RWPE1 (cell line): Measurements from ENCODE around the gene DNMT3A.

Experiments used
- CTCF ChIA-PET: fragments of 350-600 bp; sonication (Branson Sonifier 250); formaldehyde crosslinking; extraction: SDS; loops from one replicate; lab custom pipeline; 2021; lab: Yijun Ruan, JAX
- POLR2A ChIA-PET: fragments of 400-600 bp; formaldehyde crosslinking; extraction: SDS; loops from one replicate; lab custom pipeline; 2020; ENCODE audit warnings: antibody characterized with exemption; ENCODE audit not compliant: low non-redundant PET; lab: Yijun Ruan, JAX
- DNase-seq: peaks from one replicate; pipeline ENCODE4 v3.0.0; 2012; ENCODE audit warnings: low spot score
- H3K27ac ChIP-seq: fragments of 450-650 bp; 2 replicates; pipeline ENCODE4 v1.5.1; 2017
- TF ChIP-seq, protein P1 (sequence below): fragments of 450-650 bp; conservative IDR thresholded peaks from 2 replicates; pipeline ENCODE4 v1.5.1; 2017; ENCODE audit warnings: low read depth, mild to moderate bottlenecking

Gene DNMT3A

GRCh38 chr2:25368660-25369059 lies 26.9 kb upstream of the DNMT3A start:
- TF ChIP-seq, protein P1, sequence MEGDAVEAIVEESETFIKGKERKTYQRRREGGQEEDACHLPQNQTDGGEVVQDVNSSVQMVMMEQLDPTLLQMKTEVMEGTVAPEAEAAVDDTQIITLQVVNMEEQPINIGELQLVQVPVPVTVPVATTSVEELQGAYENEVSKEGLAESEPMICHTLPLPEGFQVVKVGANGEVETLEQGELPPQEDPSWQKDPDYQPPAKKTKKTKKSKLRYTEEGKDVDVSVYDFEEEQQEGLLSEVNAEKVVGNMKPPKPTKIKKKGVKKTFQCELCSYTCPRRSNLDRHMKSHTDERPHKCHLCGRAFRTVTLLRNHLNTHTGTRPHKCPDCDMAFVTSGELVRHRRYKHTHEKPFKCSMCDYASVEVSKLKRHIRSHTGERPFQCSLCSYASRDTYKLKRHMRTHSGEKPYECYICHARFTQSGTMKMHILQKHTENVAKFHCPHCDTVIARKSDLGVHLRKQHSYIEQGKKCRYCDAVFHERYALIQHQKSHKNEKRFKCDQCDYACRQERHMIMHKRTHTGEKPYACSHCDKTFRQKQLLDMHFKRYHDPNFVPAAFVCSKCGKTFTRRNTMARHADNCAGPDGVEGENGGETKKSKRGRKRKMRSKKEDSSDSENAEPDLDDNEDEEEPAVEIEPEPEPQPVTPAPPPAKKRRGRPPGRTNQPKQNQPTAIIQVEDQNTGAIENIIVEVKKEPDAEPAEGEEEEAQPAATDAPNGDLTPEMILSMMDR, result no peak
- no peak for DNase-seq
- ChIA-PET CTCF (no interaction called here), POLR2A (no interaction called here)
- no peak overlapping the region for H3K27ac ChIP-seq

DNA sequence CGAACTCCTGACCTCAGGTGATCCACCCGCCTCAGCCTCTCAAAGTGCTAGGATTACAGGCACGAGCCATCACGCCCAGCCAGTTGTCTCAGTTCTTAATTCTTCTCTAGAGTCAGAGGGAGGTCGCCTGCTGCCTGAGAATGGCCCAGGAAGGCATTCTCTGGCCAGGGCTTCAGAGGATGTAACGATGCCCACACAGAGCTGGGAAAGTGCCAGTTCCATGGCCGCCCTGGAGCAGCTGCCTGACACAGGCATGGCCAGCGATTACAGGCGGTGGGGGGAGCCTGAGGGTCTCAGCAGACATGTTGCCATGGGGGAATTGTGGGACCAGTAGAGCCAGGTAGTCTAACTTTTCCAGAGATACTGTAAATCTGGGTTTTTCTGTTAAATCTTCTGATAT lies 25.6 kb upstream of the DNMT3A start:
- POLR2A ChIA-PET, result no interaction called here
- no peak for DNase-seq
- no peak overlapping the region for H3K27ac ChIP-seq
- TF ChIP-seq, protein P1, result no peak
- CTCF ChIA-PET, result interaction anchor here (0.8 to 1.3 kb wide), 2 partner anchors 9 to 60 kb away, joined by 3 read pairs; no protein-coding TSS in a partner anchor

DNA sequence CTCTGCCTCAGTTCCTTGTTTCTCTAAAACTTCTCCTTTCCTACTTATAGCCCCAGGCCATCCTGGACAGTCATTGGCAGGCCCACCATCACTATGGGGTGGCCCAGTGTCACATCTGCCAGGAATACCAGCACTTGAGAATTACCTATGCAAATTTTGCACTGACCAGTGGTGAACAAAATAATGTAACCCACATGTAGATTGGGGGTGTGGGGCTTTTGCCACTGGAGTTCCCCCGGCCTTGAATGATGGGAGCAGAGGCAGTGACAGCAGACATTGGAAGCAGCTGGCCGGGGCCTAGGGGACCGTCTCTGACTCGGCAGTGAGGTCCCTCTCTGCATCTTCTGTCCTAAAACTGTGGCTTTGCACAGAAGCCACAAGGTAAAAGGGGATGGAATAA lies 24.9 kb upstream of the DNMT3A start:
- H3K27ac ChIP-seq, result no peak overlapping the region
- ChIA-PET CTCF (interaction anchor here (0.8 to 1.3 kb wide), 2 partner anchors 9 to 60 kb away, joined by 3 read pairs; no protein-coding TSS in a partner anchor), POLR2A (no interaction called here)
- DNase-seq, result no peak
- TF ChIP-seq, protein P1, result no peak

DNA sequence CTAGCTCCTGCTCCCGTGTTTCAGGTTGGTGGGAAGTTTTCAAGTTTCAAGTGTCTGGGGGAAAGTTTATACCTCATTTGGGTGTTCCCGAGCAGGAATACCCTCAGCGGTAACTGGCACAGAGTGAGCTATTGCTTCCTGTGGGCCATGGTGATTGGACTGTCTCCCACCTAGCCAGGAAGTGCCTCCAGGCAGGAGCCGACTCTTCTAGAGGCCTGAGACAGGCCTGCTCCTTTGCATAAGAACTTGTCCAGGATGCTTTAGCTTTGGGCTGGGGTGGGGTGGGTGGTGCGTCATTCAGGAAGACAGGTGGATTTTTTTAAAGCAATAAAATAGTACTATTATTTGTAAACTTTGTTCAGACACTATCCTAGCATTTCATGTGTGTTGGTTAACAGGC lies 23.5 kb upstream of the DNMT3A start:
- H3K27ac ChIP-seq, result peak overlapping the region; percentile 26; the same call in 1 of the 2 replicates
- TF ChIP-seq, protein P1, result no peak
- ChIA-PET POLR2A (interaction anchor here (0.5 kb wide), 1 partner anchor 1305 kb away, joined by 4 read pairs; no protein-coding TSS in a partner anchor), CTCF (interaction anchor here (1.2 kb wide), 1 partner anchor 23 kb away, joined by 4 read pairs; no protein-coding TSS in a partner anchor)
- DNase-seq, result no peak

DNA sequence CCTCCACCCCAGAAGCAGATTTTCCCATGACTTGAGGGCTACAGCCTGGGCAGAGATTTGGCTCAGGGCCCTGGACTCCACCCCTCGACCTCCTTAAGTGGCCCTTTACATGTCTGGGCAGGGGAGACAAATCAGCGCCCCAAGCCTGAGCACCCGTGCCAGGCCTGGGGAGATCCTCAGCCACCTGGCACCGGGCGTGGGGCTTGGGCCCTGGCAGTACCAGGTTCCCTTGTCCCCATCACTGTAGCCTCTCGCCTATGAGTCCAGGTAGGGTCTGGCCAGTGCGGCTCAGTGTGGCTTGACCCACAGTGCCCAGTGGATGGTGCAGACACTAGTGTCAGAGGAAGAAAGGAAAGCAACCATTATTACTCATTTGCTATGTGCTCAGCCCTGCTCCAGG lies 22.0 kb upstream of the DNMT3A start:
- ChIA-PET POLR2A (no interaction called here), CTCF (interaction anchor here (2.2 kb wide), 1 partner anchor 13 kb away, joined by 11 read pairs; no protein-coding TSS in a partner anchor)
- no peak overlapping the region for H3K27ac ChIP-seq
- DNase-seq, result no peak
- TF ChIP-seq, protein P1, result no peak

DNA sequence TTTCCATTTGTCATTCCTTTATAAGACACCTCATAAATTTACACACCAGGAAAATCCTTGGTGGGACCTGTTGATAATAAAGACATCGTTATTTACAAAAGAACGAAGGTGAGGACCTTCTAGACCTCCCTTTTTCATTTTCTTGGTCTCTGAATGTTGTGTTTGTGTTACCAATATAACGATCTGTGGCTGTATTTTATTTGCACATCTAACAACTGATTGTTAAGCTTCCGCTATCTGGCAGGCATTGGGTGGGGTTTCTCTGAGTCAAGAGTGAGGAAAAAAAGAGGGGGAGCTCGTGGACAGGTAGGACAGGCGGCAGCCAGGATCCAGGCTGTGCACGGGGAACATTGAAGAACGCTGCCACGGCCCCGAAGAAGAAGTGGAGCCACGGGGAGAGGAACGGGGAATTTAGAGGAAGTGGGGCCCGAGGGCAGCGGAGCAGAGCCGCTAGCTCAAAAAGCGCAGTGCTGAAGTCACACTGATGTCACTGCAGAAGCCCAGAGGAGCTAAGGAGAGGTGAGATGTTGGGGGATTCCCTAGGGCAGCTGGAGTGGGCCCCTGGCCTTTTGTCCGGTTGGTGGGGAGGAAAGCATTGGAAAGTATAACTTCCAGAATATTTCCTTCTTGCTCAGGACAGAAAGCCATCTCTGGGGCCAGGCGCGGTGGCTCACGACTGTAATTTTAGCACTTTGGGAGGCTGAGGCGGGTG lies 20.9 kb upstream of the DNMT3A start:
- H3K27ac ChIP-seq, result peak overlapping the region; percentile 58
- POLR2A ChIA-PET, result no interaction called here
- no peak for DNase-seq

More for the DNA sequence above, 20.9 kb upstream of the DNMT3A start:
- TF ChIP-seq, protein P1, result no peak
- CTCF ChIA-PET, result interaction anchor here (0.5 to 2.2 kb wide), 18 partner anchors 8 to 1149 kb away, joined by 3 to 11 read pairs (median 3); no protein-coding TSS in a partner anchor
